Caco-2 (cell line): ENCODE data around the gene MGMT. TPM values are rescaled to one million over a fixed set of nuclear protein-coding genes. Genes with fewer than 3 reads are reported as not detected.

Experiments used
- BruUV-seq: library from RNA; stranded (reverse); fragments of 400-500 nt; replicated peaks from 2 replicates; lab custom pipeline; 2021; lab: Mats Ljungman, UMichigan
- CTCF ChIA-PET: fragments of 300-600 bp; sonication (Branson Sonifier 250); formaldehyde crosslinking; loops from one replicate; lab custom pipeline; 2022; ENCODE audit warnings: antibody characterized with exemption; lab: Charles Lee
- POLR2A ChIA-PET: fragments of 300-600 bp; sonication (Branson Sonifier 250); formaldehyde crosslinking; loops from one replicate; lab custom pipeline; 2022; ENCODE audit warnings: antibody characterized with exemption; lab: Charles Lee
- DNase-seq, 2 experiments: peaks; one replicate each; pipeline versions ENCODE4 v3.0.0 to v3.0.0-alpha.2; 2020 to 2022
- H3K27me3 ChIP-seq: replicated peaks from 2 replicates; pipeline ENCODE4 v1.6.0; 2011; ENCODE audit warnings: low read length; ENCODE audit not compliant: control insufficient read depth, insufficient read depth
- H3K36me3 ChIP-seq: 2 replicates; pipeline ENCODE4 v1.5.1; 2011; ENCODE audit warnings: low read length; ENCODE audit not compliant: control insufficient read depth, insufficient read depth
- H3K4me1 ChIP-seq: fragments of 250-450 bp; sonication (Bioruptor Pico); 2 replicates; pipeline ENCODE4 v1.5.1; 2020; ENCODE audit warnings: mild to moderate bottlenecking
- H3K4me3 ChIP-seq: 2 replicates; pipeline ENCODE4 v1.5.1; 2011; ENCODE audit warnings: low read depth, mild to moderate bottlenecking, control low read depth, low read length
- H3K9me3 ChIP-seq: fragments of 250-450 bp; sonication (Bioruptor Pico); 2 replicates; pipeline ENCODE4 v1.5.1; 2020; ENCODE audit warnings: mild to moderate bottlenecking, moderate library complexity
- H3K27ac Mint-ChIP-seq: one replicate; pipeline ENCODE4 v1.8.0; 2022; ENCODE audit warnings: mixed read lengths; ENCODE audit not compliant: unreplicated experiment
- H3K27me3 Mint-ChIP-seq: one replicate; pipeline ENCODE4 v1.8.0; 2022; ENCODE audit warnings: mixed read lengths; ENCODE audit not compliant: insufficient read depth, unreplicated experiment
- H3K36me3 Mint-ChIP-seq: one replicate; pipeline ENCODE4 v1.8.0; 2022; ENCODE audit warnings: mild to moderate bottlenecking, mixed read lengths; ENCODE audit not compliant: insufficient read depth, unreplicated experiment
- H3K4me1 Mint-ChIP-seq: one replicate; pipeline ENCODE4 v1.8.0; 2022; ENCODE audit warnings: low read depth, mixed read lengths; ENCODE audit not compliant: unreplicated experiment
- H3K4me3 Mint-ChIP-seq: one replicate; pipeline ENCODE4 v1.8.0; 2022; ENCODE audit warnings: mild to moderate bottlenecking, moderate library complexity, mixed read lengths; ENCODE audit not compliant: unreplicated experiment
- H3K9me3 Mint-ChIP-seq: one replicate; pipeline ENCODE4 v1.8.0; 2022; ENCODE audit warnings: mixed read lengths; ENCODE audit not compliant: unreplicated experiment
- intact Hi-C: fragments of 100-400 bp; cut with micrococcal nuclease; formaldehyde crosslinking; loops from one replicate; pipeline ENCODE4 v1.10.0; 2022; ENCODE audit not compliant: unreplicated experiment
- total RNA-seq: library from RNA; stranded (reverse); gene quantifications from 2 replicates; pipeline ENCODE4 v1.2.3, GENCODE V29; 2022
- TF ChIP-seq, protein P1 (sequence below), 2 experiments: fragments of 200-600 bp in 1 of 2; IDR thresholded peaks; 1 replicate in 1 of 2; 2 replicates in 1 of 2; pipeline versions ENCODE4 v1.5.1 to v1.8.0; 2011 to 2022; ENCODE audit warnings: antibody characterized with exemption in 1 of 2, control low read depth in 1 of 2, inconsistent platforms in 1 of 2, low read depth in 1 of 2, low read length in 1 of 2, mild to moderate bottlenecking in 1 of 2, moderate library complexity in 1 of 2; ENCODE audit not compliant: insufficient read depth in 1 of 2, severe bottlenecking in 1 of 2, unreplicated experiment in 1 of 2

The MGMT gene
- total RNA-seq, 1 experiment from 2014 or later: 57.0 TPM

GRCh38 chr10:129719889-129720590 lies 253.0 kb downstream of the MGMT start:
- BruUV-seq: no TSS peak
- Histone ChIP-seq H3K27me3 (no peaks in the 10 kb centered on the region), H3K4me3 (no peak overlapping the region), H3K9me3 (peaks cover 3% of the 10 kb centered on the region; the same call in 1 of the 2 replicates), H3K36me3 (peaks cover 2% of the 10 kb centered on the region), H3K4me1 (no peaks in the 10 kb centered on the region)
- H3K4me3 Mint-ChIP-seq: no peak overlapping the region
- no peaks in the 10 kb centered on the region for H3K27me3 Mint-ChIP-seq
- POLR2A ChIA-PET: no interaction called here
- H3K9me3 Mint-ChIP-seq: no peaks in the 10 kb centered on the region
- no peaks in the 10 kb centered on the region for H3K36me3 Mint-ChIP-seq
- H3K4me1 Mint-ChIP-seq: no peaks in the 10 kb centered on the region
- TF ChIP-seq, protein P1, sequence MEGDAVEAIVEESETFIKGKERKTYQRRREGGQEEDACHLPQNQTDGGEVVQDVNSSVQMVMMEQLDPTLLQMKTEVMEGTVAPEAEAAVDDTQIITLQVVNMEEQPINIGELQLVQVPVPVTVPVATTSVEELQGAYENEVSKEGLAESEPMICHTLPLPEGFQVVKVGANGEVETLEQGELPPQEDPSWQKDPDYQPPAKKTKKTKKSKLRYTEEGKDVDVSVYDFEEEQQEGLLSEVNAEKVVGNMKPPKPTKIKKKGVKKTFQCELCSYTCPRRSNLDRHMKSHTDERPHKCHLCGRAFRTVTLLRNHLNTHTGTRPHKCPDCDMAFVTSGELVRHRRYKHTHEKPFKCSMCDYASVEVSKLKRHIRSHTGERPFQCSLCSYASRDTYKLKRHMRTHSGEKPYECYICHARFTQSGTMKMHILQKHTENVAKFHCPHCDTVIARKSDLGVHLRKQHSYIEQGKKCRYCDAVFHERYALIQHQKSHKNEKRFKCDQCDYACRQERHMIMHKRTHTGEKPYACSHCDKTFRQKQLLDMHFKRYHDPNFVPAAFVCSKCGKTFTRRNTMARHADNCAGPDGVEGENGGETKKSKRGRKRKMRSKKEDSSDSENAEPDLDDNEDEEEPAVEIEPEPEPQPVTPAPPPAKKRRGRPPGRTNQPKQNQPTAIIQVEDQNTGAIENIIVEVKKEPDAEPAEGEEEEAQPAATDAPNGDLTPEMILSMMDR (IDR thresholded peaks at IDR 0.05; ENCODE audit: insufficient read depth in 1 of 2, low read depth in 1 of 2, low read length in 1 of 2, severe bottlenecking in 1 of 2, unreplicated experiment in 1 of 2): no peak
- H3K27ac Mint-ChIP-seq: no peak overlapping the region
- intact Hi-C loops: no loop called here
- CTCF ChIA-PET: no interaction called here
- DNase-seq: no peak

- H3K27ac Mint-ChIP-seq: no peak overlapping the region
- no peak for DNase-seq
- H3K27me3 ChIP-seq: no peaks in the 10 kb centered on the region
- H3K4me3 ChIP-seq: no peak overlapping the region
- H3K9me3 Mint-ChIP-seq: no peaks in the 10 kb centered on the region
- no peaks in the 10 kb centered on the region for H3K27me3 Mint-ChIP-seq
- intact Hi-C loops: no loop called here
- no peaks in the 10 kb centered on the region for H3K4me1 Mint-ChIP-seq
- H3K9me3 ChIP-seq: peaks cover 3% of the 10 kb centered on the region; the same call in 1 of the 2 replicates
- H3K4me3 Mint-ChIP-seq: no peak overlapping the region
- H3K36me3 Mint-ChIP-seq: peaks cover 14% of the 10 kb centered on the region
- peaks cover 2% of the 10 kb centered on the region; the same call in 1 of the 2 replicates for H3K36me3 ChIP-seq
- no TSS peak for BruUV-seq
- H3K4me1 ChIP-seq: no peaks in the 10 kb centered on the region
- ChIA-PET CTCF (no interaction called here), POLR2A (no interaction called here)
- TF ChIP-seq, protein P1 (IDR thresholded peaks at IDR 0.05; ENCODE audit: insufficient read depth in 1 of 2, low read depth in 1 of 2, low read length in 1 of 2, severe bottlenecking in 1 of 2, unreplicated experiment in 1 of 2): no peak
These were observed 258.0 kb downstream of the MGMT start for GRCh38 chr10:129725011-129725410.

- POLR2A ChIA-PET: no interaction called here
- Mint-ChIP-seq H3K4me3 (no peak overlapping the region), H3K4me1 (no peaks in the 10 kb centered on the region), H3K27ac (no peak overlapping the region), H3K36me3 (peaks cover 14% of the 10 kb centered on the region), H3K27me3 (no peaks in the 10 kb centered on the region), H3K9me3 (no peaks in the 10 kb centered on the region)
- DNase-seq: no peak
- no peak overlapping the region for H3K4me3 ChIP-seq
- CTCF ChIA-PET: no interaction called here
- BruUV-seq: no TSS peak
- peaks cover 1% of the 10 kb centered on the region; the same call in 1 of the 2 replicates for H3K36me3 ChIP-seq
- no peaks in the 10 kb centered on the region for H3K4me1 ChIP-seq
- no peaks in the 10 kb centered on the region for H3K27me3 ChIP-seq
- intact Hi-C loops: no loop called here
- TF ChIP-seq, protein P1 (IDR thresholded peaks at IDR 0.05; ENCODE audit: insufficient read depth in 1 of 2, low read depth in 1 of 2, low read length in 1 of 2, severe bottlenecking in 1 of 2, unreplicated experiment in 1 of 2): no peak
- peaks cover 3% of the 10 kb centered on the region; the same call in 1 of the 2 replicates for H3K9me3 ChIP-seq
These were observed 258.4 kb downstream of the MGMT start for GRCh38 chr10:129725482-129725881.
